Adrenal gland (tissue), 12 donors: ENCODE data around the gene RPL10. TPM values are rescaled to one million over a fixed set of nuclear protein-coding genes. Genes with fewer than 3 reads are reported as not detected.
A peak's percentile ranks its signal among the peaks of the same experiment; 100 is the strongest.

Source experiments
- DNase-seq, 7 donors: peaks; one replicate each; pipeline ENCODE4 v3.0.0-alpha.2; 2019 to 2020
- H3K27ac ChIP-seq, 5 donors: fragments of 200-600 bp; sonication (generic) in 4 of 5; 1 replicate in 3 of 5; 2 replicates in 2 of 5; pipeline versions ENCODE4 v1.5.1 to v1.8.0; 2016 to 2020; ENCODE audit warnings: mild to moderate bottlenecking in 1 of 5
- H3K27me3 ChIP-seq: fragments of 200-600 bp; 2 replicates; pipeline ENCODE4 v1.8.0; 2021
- H3K36me3 ChIP-seq, 2 donors: fragments of 200-600 bp; replicated peaks in 1 of 2; 1 replicate in 1 of 2; 2 replicates in 1 of 2; pipeline versions ENCODE4 v1.5.1 to v1.8.0; 2018 to 2022
- H3K4me1 ChIP-seq, 2 donors: fragments of 200-600 bp; replicated peaks in 1 of 2; 1 replicate in 1 of 2; 2 replicates in 1 of 2; pipeline versions ENCODE4 v1.5.1 to v1.8.0; 2018 to 2021
- H3K4me3 ChIP-seq, 4 donors: fragments of 200-600 bp; sonication (generic) in 3 of 4; one replicate each; pipeline ENCODE4 v1.5.1; 2016 to 2018
- H3K9me3 ChIP-seq, 3 donors: fragments of 200-600 bp; sonication (generic) in 1 of 3; replicated peaks in 1 of 3; 1 replicate in 2 of 3; 2 replicates in 1 of 3; pipeline versions ENCODE4 v1.5.1 to v1.8.0; 2016 to 2021
- CTCF ChIP-seq, 6 experiments: fragments of 450-650 bp in 4 of 6; fragments of 200-600 bp in 2 of 6; sonication (generic) in 1 of 6; IDR thresholded peaks; 1 replicate in 5 of 6; 2 replicates in 1 of 6; pipeline versions ENCODE4 v1.5.1 to v1.8.0; 2016 to 2021; ENCODE audit warnings: antibody characterized with exemption in 6 of 6, mild to moderate bottlenecking in 2 of 6, moderate library complexity in 1 of 6
- POLR2A ChIP-seq, 2 donors: fragments of 450-650 bp; IDR thresholded peaks; one replicate each; pipeline ENCODE4 v1.6.1; 2017; ENCODE audit warnings: antibody characterized with exemption in 2 of 2, mild to moderate bottlenecking in 2 of 2, moderate library complexity in 1 of 2
- WGBS, 4 donors: extraction: QIAGEN DNeasy Blood & Tissue Kit in 2 of 4; methylation state at CpG; one replicate each; pipeline versions ENCODE4 v1.1.5 to v1.1.7; 2013 to 2017; 5-methylcytosine and 5-hydroxymethylcytosine counted together
- intact Hi-C, 2 donors: fragments of 100-400 bp; cut with DNase I; formaldehyde crosslinking; loops; one replicate each; pipeline versions ENCODE4 v1.14.1 to v1.15.0; 2022 to 2023
- polyA plus RNA-seq, 3 donors: library from polyadenylated mRNA; stranded (reverse); fragments of 200-250 nt in 2 of 3; fragments of 350-450 nt in 1 of 3; fragmentation: Illumina TruSeq in 1 of 3; extraction: RNeasy Lipid Tissue Mini Kit (QIAGEN cat#74804) in 1 of 3; gene quantifications; one replicate each; pipeline ENCODE4 v1.2.3, GENCODE V29; 2013 to 2014
- total RNA-seq, 9 donors: library from RNA; depleted of rRNA in 4 of 9; stranded (reverse); fragments of >200 nt in 4 of 9; fragments of 120-200 nt in 1 of 9; fragmentation: NEBNext Ultra II Directional in 1 of 9; extraction: Animal tissue kit (Norgen Biotek cat#: 25700) in 1 of 9; gene quantifications; one replicate each; pipeline versions ENCODE4 v1.1.0 to v1.2.4, GENCODE V29; 2013 to 2023
- donor health status: healthy with polysubstance abuse.
- donor health status: Bipolar disorder and iron deficiency.
- donor health status: DM: yes; HTN: yes; CAD: no.
- donor health status: DM: no; HTN: no; CAD: no.
- donor health status: DM: no; HTN: no; CAD: no.
- donor health status: DM: yes; HTN: yes; CAD: no.

Gene RPL10
- total and polyA plus RNA-seq, 12 donors: 626 to 5,287 (median 2,443) TPM

- no peak for TF ChIP-seq POLR2A (IDR thresholded peaks at IDR 0.05)
- TF ChIP-seq CTCF (IDR thresholded peaks at IDR 0.05): no peak
- H3K27me3 ChIP-seq: no peaks in the 10 kb centered on the region
- 1 to 54% (median 31%) methylated on average over 8 to 62 of the region's 63 CpGs; no CpG with 5 or more reads in 1 of the 4 donors for WGBS, 4 donors
- intact Hi-C loops: no loop called here
- peak in 1 of 7 donors; percentile 27 for DNase-seq
- H3K36me3 ChIP-seq: peaks cover 0 to 27% of the 10 kb centered on the region in 2 donors
- H3K4me3 ChIP-seq: peak overlapping the region in 3 of 4 donors; percentile 29 to 64 (median 42)
- H3K4me1 ChIP-seq: peaks cover 6 to 8% of the 10 kb centered on the region in 2 donors
- H3K27ac ChIP-seq: peak overlapping the region in 4 of 5 donors; percentile 53 to 98 (median 86)
- H3K9me3 ChIP-seq: no peaks in the 10 kb centered on the region
Observed at GRCh38 chrX:154370300-154371016, 27.7 kb upstream of the RPL10 start.

GRCh38 chrX:154371017-154371788 is 27.0 kb upstream of the RPL10 start:
- WGBS, 4 donors: 0 to 53% (median 17%) methylated on average over 10 to 75 of the region's 77 CpGs
- Histone ChIP-seq H3K9me3 (no peaks in the 10 kb centered on the region), H3K4me1 (peaks cover 6 to 8% of the 10 kb centered on the region in 2 donors), H3K27me3 (no peaks in the 10 kb centered on the region), H3K4me3 (peak overlapping the region in 3 of 4 donors; percentile 29 to 64 (median 42)), H3K27ac (peak overlapping the region in 4 of 5 donors; percentile 53 to 98 (median 86)), H3K36me3 (peaks cover 0 to 21% of the 10 kb centered on the region in 2 donors)
- intact Hi-C loops: no loop called here
- peak; percentile 89 to 96 (median 93) for DNase-seq
- peak; percentile 92 to 93 for TF ChIP-seq POLR2A (IDR thresholded peaks at IDR 0.05)
- peak in 1 of 6 experiments; percentile 8 for TF ChIP-seq CTCF (IDR thresholded peaks at IDR 0.05)

- 22 to 71% (median 46%) methylated on average over 13 to 41 of the region's 43 CpGs; no CpG with 5 or more reads in 1 of the 4 donors for WGBS, 4 donors
- no peak for DNase-seq
- Histone ChIP-seq H3K36me3 (peaks cover 0 to 14% of the 10 kb centered on the region in 2 donors), H3K4me3 (peak overlapping the region in 1 of 4 donors; percentile 64), H3K27me3 (no peaks in the 10 kb centered on the region), H3K9me3 (no peaks in the 10 kb centered on the region), H3K27ac (peak overlapping the region in 2 of 5 donors; percentile 57 to 66), H3K4me1 (peaks cover 6 to 8% of the 10 kb centered on the region in 2 donors)
- TF ChIP-seq POLR2A (IDR thresholded peaks at IDR 0.05) (no peak), CTCF (IDR thresholded peaks at IDR 0.05) (no peak)
- intact Hi-C loops: no loop called here
Observed at GRCh38 chrX:154371789-154372300, 26.3 kb upstream of the RPL10 start.

GRCh38 chrX:154372612-154373022 is 25.6 kb upstream of the RPL10 start:
- intact Hi-C loops: no loop called here
- Histone ChIP-seq H3K4me3 (no peak overlapping the region), H3K27me3 (no peaks in the 10 kb centered on the region), H3K36me3 (peaks cover 0 to 6% of the 10 kb centered on the region in 2 donors), H3K27ac (peak overlapping the region in 2 of 5 donors; percentile 32 to 66), H3K4me1 (peaks cover 6 to 8% of the 10 kb centered on the region in 2 donors), H3K9me3 (no peaks in the 10 kb centered on the region)
- TF ChIP-seq CTCF (IDR thresholded peaks at IDR 0.05) (no peak), POLR2A (IDR thresholded peaks at IDR 0.05) (no peak)
- 43 to 68% (median 54%) methylated on average over 2 to 5 of the region's 5 CpGs for WGBS, 4 donors
- DNase-seq: no peak
